ENCODE data around the gene NR3C2.

NR3C2 gene

DNA sequence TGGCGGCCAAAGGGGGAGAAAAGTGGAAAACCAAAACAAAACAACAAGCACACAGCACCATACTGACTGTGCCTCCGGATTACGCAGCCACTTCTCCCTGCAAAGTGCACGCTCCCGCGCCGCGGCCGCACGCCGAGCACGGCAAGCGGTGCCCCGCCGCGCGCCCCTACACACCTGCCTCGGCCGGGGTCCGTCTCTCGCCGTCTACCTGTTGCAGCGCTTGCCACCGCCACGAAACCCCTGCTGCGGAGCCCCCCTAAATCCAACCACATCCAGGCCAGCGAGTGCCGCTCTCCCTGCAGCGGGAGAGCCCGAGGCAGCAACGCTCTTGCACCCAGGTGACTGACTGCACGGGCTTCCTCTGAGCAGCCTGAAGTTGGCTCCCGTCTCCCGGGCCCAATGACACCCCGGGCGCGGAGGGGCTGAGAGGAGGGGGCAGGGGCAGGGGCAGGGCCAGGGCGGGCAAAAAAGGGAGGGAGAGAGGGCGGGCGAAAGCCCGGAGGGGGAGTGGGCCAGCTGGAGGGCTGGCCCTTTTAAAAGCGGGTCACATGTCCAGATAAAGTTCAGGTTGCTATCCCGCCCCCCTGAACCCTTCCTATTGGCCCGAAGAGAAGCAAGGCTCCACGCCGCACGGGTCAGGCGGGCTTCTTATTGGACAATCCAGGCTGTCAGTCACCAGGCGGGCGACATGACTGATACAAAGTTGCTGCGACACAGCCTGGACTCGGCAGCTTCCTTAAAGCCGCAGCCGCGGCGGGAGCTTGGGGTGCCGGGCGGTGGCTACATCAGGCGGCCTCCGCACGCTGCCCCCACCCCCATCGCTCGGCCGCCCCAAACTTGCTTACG is at the start of gene NR3C2:
Gene NR3C2, minus strand, starts transcription at position 429 of the 846 bp plus-strand sequence.
- TF ChIP-seq, protein P1, sequence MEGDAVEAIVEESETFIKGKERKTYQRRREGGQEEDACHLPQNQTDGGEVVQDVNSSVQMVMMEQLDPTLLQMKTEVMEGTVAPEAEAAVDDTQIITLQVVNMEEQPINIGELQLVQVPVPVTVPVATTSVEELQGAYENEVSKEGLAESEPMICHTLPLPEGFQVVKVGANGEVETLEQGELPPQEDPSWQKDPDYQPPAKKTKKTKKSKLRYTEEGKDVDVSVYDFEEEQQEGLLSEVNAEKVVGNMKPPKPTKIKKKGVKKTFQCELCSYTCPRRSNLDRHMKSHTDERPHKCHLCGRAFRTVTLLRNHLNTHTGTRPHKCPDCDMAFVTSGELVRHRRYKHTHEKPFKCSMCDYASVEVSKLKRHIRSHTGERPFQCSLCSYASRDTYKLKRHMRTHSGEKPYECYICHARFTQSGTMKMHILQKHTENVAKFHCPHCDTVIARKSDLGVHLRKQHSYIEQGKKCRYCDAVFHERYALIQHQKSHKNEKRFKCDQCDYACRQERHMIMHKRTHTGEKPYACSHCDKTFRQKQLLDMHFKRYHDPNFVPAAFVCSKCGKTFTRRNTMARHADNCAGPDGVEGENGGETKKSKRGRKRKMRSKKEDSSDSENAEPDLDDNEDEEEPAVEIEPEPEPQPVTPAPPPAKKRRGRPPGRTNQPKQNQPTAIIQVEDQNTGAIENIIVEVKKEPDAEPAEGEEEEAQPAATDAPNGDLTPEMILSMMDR (IDR thresholded peaks at IDR 0.05; ENCODE audit: insufficient read depth, low read length, missing control alignments): no peak

DNA sequence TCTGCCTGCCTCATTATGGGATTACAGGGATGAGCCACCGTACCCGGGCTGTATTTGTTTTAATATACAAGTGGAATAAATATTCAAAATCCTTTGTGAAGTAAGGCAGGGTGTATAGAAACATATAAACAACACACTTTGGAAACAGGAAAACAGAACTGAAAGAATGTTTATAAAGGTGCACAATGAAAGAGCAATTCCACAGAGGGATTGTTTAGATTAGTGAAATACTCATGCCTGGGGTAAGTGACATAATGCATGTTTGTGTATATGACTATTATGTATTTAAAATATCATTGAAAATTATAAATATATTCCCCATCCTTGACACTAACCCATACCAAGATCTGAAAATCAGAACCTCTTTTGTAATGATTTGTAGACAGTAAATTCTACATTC is 45.0 kb upstream of the NR3C2 start:
- no peak for DNase-seq (ENCODE audit: low read depth, low spot score)
- TF ChIP-seq, protein P1 (IDR thresholded peaks at IDR 0.05; ENCODE audit: insufficient read depth, low read length, missing control alignments): no peak
- no peak overlapping the region for H3K4me3 ChIP-seq (ENCODE audit: low read depth, low read length)
- CTCF ChIA-PET: no interaction called here
- POLR2A ChIA-PET: no interaction called here

More for the DNA sequence above, at the start of gene NR3C2:
- peak within 1 kb of the TSS; percentile 72 for H3K4me3 ChIP-seq (ENCODE audit: low read depth, low read length)
- CTCF ChIA-PET: no interaction called here
- POLR2A ChIA-PET: no interaction called here
- peak; percentile 76 for DNase-seq (ENCODE audit: low read depth, low spot score)

DNA sequence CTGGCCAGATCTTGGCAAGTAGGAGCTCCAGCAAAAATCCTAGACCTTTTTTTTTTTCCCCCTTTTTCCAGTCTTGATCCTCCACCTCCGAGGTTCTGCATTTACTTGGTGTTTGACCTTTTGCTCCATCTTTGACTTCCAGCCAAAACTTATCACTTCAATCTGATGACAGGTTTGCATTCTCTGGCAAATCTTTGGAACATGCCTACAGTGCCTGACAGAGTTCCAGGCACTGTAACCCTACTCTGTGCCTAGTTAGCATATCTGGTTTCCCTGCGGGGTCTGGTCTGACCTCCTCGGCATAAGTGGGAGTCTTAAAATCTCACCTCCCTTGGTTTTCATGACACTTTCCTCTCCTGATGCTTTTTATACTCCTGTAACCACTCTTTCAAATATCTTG is 39.4 kb upstream of the NR3C2 start:
- H3K4me3 ChIP-seq (ENCODE audit: low read depth, low read length): no peak overlapping the region
- DNase-seq (ENCODE audit: low read depth, low spot score): no peak
- ChIA-PET POLR2A (no interaction called here), CTCF (no interaction called here)
- TF ChIP-seq, protein P1 (IDR thresholded peaks at IDR 0.05; ENCODE audit: insufficient read depth, low read length, missing control alignments): no peak

DNA sequence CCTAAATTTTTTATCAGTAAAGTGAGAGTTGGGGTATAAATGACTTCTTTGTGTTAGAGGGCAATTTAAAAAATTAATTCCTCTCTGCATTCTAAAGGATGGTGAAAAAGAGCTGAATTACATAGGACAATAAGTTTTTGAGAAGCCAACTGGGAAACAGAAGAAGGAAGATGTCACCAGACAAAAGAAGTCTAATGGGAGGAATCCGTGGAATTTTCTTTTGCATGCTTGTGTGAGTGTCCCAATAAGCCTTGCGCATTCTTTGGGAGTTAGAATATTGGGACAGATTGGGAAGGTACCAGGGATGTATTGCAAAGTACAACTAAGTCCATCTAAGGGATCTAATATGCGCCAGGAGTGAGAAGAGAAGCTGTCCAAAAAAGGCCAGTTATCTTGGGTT is 35.1 kb upstream of the NR3C2 start:
- POLR2A ChIA-PET: no interaction called here
- CTCF ChIA-PET: no interaction called here

DNA sequence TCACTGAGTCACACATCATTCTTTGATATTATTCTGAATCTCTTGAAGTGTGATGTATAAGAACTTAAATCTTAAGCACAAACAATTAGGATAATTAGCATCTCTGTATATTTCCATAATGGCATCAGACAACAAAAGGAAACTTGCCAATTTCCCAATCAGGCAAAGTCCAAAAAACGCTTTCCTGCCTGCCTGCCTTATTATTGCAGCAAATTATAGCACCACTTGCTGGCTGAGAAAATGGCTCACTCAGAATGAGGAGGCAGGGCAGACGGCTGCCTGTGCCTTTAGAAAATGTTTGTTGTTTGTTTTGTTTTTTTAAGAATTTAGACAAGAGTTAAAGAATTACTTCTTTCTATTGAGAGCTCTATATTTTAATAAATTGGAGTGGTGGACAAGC is 27.7 kb upstream of the NR3C2 start:
- ChIA-PET POLR2A (no interaction called here), CTCF (no interaction called here)
- H3K4me3 ChIP-seq (ENCODE audit: low read depth, low read length): no peak overlapping the region
- TF ChIP-seq, protein P1 (IDR thresholded peaks at IDR 0.05; ENCODE audit: insufficient read depth, low read length, missing control alignments): no peak
- no peak for DNase-seq (ENCODE audit: low read depth, low spot score)

More for the DNA sequence above, 35.1 kb upstream of the NR3C2 start:
- TF ChIP-seq, protein P1 (IDR thresholded peaks at IDR 0.05; ENCODE audit: insufficient read depth, low read length, missing control alignments): no peak
- no peak overlapping the region for H3K4me3 ChIP-seq (ENCODE audit: low read depth, low read length)
- no peak for DNase-seq (ENCODE audit: low read depth, low spot score)

DNA sequence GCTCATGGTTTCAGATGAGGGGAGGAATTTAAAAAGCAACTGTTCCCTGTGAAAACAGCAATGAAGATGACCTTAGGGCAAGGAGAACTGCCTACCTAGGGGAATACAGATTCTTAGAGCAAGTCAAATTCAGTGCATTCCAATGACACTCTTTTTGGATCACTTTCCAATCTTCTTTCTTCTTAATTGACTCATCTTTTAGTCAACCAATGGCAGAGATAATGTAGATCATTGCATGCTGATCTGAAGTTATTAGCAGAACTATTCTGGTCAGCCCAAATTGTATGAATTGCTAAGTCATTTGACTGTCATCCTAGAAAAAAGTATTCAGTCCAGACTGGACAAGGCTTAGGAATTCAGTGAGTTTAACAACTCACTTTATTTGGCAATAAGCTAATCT is 12.6 kb upstream of the NR3C2 start:
- no peak for DNase-seq (ENCODE audit: low read depth, low spot score)
- TF ChIP-seq, protein P1 (IDR thresholded peaks at IDR 0.05; ENCODE audit: insufficient read depth, low read length, missing control alignments): no peak
- H3K4me3 ChIP-seq (ENCODE audit: low read depth, low read length): no peak overlapping the region
- ChIA-PET POLR2A (no interaction called here), CTCF (no interaction called here)
